K562 (cell line): Measurements from ENCODE around the gene ITSN1. TPM values are rescaled to one million over a fixed set of nuclear protein-coding genes. Genes with fewer than 3 reads are reported as not detected.

ENCODE experiments used
- CBX3 ChIP-seq, 2 experiments: IDR thresholded peaks; 1 replicate in 1 of 2; 2 replicates in 1 of 2; pipeline ENCODE4 v1.6.1; 2012; ENCODE audit warnings: inconsistent platforms in 2 of 2, low read length in 2 of 2, borderline replicate concordance in 1 of 2, control low read depth in 1 of 2
- ELF2 ChIP-seq: fragments of 250-450 bp; sonication (Bioruptor Pico); IDR thresholded peaks from 2 replicates; pipeline ENCODE4 v1.5.0; 2021; ENCODE audit warnings: mild to moderate bottlenecking
- ESRRB ChIP-seq: fragments of 250-450 bp; sonication (Bioruptor Pico); IDR thresholded peaks from 2 replicates; pipeline ENCODE4 v1.5.0; 2020; ENCODE audit warnings: mild to moderate bottlenecking, moderate library complexity, borderline replicate concordance
- ETV5 ChIP-seq: sonication (generic); formaldehyde crosslinking; IDR thresholded peaks from 2 replicates; pipeline ENCODE4 v1.4.0; 2020; ENCODE audit warnings: low read depth, mild to moderate bottlenecking, missing genetic modification reagents
- EWSR1 ChIP-seq: fragments of 450-650 bp; IDR thresholded peaks from 2 replicates; pipeline ENCODE4 v1.6.1; 2018; ENCODE audit warnings: borderline replicate concordance, mild to moderate bottlenecking, low read depth, moderate library complexity; ENCODE audit not compliant: partially characterized antibody
- FOS ChIP-seq: IDR thresholded peaks from 3 replicates; pipeline ENCODE4 v1.6.1; 2011; ENCODE audit not compliant: insufficient read length; ENCODE audit errors: extremely low read depth
- KAT8 ChIP-seq: fragments of 450-650 bp; IDR thresholded peaks from 2 replicates; pipeline ENCODE4 v1.6.1; 2016; ENCODE audit warnings: low read depth, mild to moderate bottlenecking
- MAFG ChIP-seq: fragments of 450-650 bp; conservative IDR thresholded peaks from 2 replicates; pipeline ENCODE4 v1.6.1; 2016; ENCODE audit warnings: missing genetic modification characterization, missing compliant biosample characterization
- MEIS2 ChIP-seq: fragments of 450-650 bp; IDR thresholded peaks from 2 replicates; pipeline ENCODE4 v1.6.1; 2014; ENCODE audit warnings: mild to moderate bottlenecking; ENCODE audit not compliant: partially characterized antibody
- NEUROD1 ChIP-seq: fragments of 150-350 bp; IDR thresholded peaks from 2 replicates; pipeline ENCODE4 v1.6.1; 2014; ENCODE audit warnings: borderline replicate concordance, low read length, low read depth; ENCODE audit not compliant: partially characterized antibody
- NFRKB ChIP-seq: fragments of 450-650 bp; IDR thresholded peaks from 2 replicates; pipeline ENCODE4 v1.6.1; 2016; ENCODE audit warnings: low read depth
- POLR2B ChIP-seq: fragments of 450-650 bp; IDR thresholded peaks from 2 replicates; pipeline ENCODE4 v1.6.1; 2018; ENCODE audit warnings: low read depth; ENCODE audit not compliant: partially characterized antibody
- POLR2G ChIP-seq: fragments of 200-400 bp; formaldehyde crosslinking; IDR thresholded peaks from 2 replicates; pipeline ENCODE4 v1.6.1; 2017; ENCODE audit warnings: low read depth, mild to moderate bottlenecking, antibody characterized with exemption, low read length, moderate library complexity
- SP1 ChIP-seq: sonication (generic); formaldehyde crosslinking; IDR thresholded peaks from 2 replicates; pipeline ENCODE4 v1.8.1; 2022; ENCODE audit warnings: mild to moderate bottlenecking, missing genetic modification reagents
- YY1 ChIP-seq, 3 experiments: IDR thresholded peaks; 2 replicates each; pipeline ENCODE4 v1.6.1; 2011; ENCODE audit warnings: low read length in 2 of 3, mild to moderate bottlenecking in 2 of 3, moderate library complexity in 2 of 3, borderline replicate concordance in 1 of 3, control low read depth in 1 of 3, low read depth in 1 of 3; ENCODE audit not compliant: insufficient read depth in 3 of 3, insufficient replicate concordance in 2 of 3, control insufficient read depth in 1 of 3, insufficient read length in 1 of 3; ENCODE audit errors: extremely low read depth in 1 of 3
- ZNF197 ChIP-seq: fragments of 200-800 bp; sonication (Bioruptor generic); IDR thresholded peaks from 2 replicates; pipeline ENCODE4 v1.6.1; 2016; ENCODE audit warnings: low read depth, missing genetic modification characterization, missing compliant biosample characterization
- ZNF586 ChIP-seq: fragments of 450-650 bp; formaldehyde crosslinking; conservative IDR thresholded peaks from 2 replicates; pipeline ENCODE4 v1.4.0; 2020; ENCODE audit warnings: mild to moderate bottlenecking, moderate library complexity
- polyA plus RNA-seq, 8 experiments: library from polyadenylated mRNA; depleted of rRNA in 4 of 8; stranded (reverse) in 5 of 8; unstranded in 3 of 8; fragments of >200 nt; fragmentation: Nextera tagmentation in 2 of 8; fragmentation: Illumina TruSeq in 1 of 8; extraction: Ambion mirVana in 2 of 8; extraction: Trizol in 1 of 8; gene quantifications; 2 replicates each; pipeline versions ENCODE4 v1.2.1 to v1.2.3, GENCODE V29; 2011 to 2014; ENCODE audit warnings: inconsistent platforms in 1 of 8, missing spikeins in 1 of 8
- total RNA-seq, 7 experiments: library from RNA; depleted of rRNA in 6 of 7; stranded (reverse); fragments of >200 nt in 6 of 7; fragmentation: Illumina TruSeq in 2 of 7; extraction: Trizol in 2 of 7; gene quantifications; 2 replicates each; pipeline versions ENCODE4 v1.2.1 to v1.2.3, GENCODE V29; 2011 to 2021; ENCODE audit warnings: low replicate concordance in 1 of 7
- TF ChIP-seq, protein P1 (sequence below): sonication (generic); formaldehyde crosslinking; IDR thresholded peaks from 2 replicates; pipeline ENCODE4 v1.9.0; 2022; ENCODE audit warnings: mild to moderate bottlenecking, missing genetic modification reagents
- TF ChIP-seq, protein P2 (sequence below): fragments of 450-650 bp; conservative IDR thresholded peaks from 2 replicates; pipeline ENCODE4 v1.6.1; 2016; ENCODE audit warnings: missing genetic modification characterization, low read depth, mild to moderate bottlenecking, missing compliant biosample characterization, moderate library complexity
- TF ChIP-seq, protein P3 (sequence below): fragments of 150-350 bp; IDR thresholded peaks from 2 replicates; pipeline ENCODE4 v1.6.1; 2014; ENCODE audit warnings: low read depth, mild to moderate bottlenecking, low read length, borderline replicate concordance
- TF ChIP-seq, protein P4 (sequence below): fragments of 450-650 bp; formaldehyde crosslinking; conservative IDR thresholded peaks from 2 replicates; pipeline ENCODE4 v1.4.0; 2022; ENCODE audit warnings: mild to moderate bottlenecking, missing genetic modification characterization

ITSN1 gene
- total and polyA plus RNA-seq, 9 of the 15 experiments (the other 6 are each of a cell fraction or from before 2014, with no cell fraction given) = 1.1 to 12.6 (median 4.8) TPM

DNA sequence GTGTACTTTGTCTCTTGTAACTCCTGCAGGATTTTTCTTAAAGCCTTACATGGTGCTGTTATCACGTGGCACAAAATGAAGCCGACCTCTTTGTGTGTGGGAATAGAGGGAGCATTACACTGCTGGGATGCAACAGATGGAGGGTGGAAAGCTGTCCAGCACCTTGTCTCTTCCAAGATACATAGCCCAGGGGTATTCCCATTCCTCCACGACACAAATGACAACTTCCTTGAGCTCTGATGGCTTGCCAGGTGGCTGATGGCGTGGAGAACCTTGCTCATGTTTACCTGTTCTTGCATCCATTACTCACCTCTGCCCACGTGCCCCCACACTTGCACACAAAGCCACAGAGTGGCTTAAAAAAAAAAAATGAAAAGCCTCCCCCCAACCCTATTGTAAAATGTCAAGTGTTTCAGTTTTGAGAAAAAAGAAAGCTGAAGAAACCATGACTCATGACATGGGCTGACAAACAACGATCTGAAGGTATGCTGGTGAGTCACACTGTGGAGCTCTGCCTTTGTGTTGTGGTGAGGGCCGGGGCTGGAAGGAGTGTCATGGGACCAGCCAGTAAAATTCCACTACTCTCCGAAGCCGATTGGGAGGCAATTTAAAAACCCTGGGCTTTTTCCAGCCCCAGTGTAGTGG lies 305.3 kb downstream of the ITSN1 start (continued):
- TF ChIP-seq EWSR1 (no peak), NEUROD1 (peak; percentile 68), SP1 (0 out of 2 replicates have a peak, but pooled peaks have one; percentile 31), ESRRB (CRISPR knock-in tag) (no peak), ELF2 (CRISPR knock-in tag) (0 out of 2 replicates have a peak, but pooled peaks have one; percentile 24), MAFG (tag) (peak; percentile 79), KAT8 (no peak), ETV5 (CRISPR knock-in tag) (peak; percentile 42; the same call in 1 of the 2 replicates), CBX3 (IDR thresholded peaks at IDR 0.05; ENCODE audit: borderline replicate concordance in 1 of 2, low read length in 2 of 2) (no peak; a peak in 1 of 3 replicates), POLR2G (0 out of 2 replicates have a peak, but pooled peaks have one; percentile 5), ZNF586 (CRISPR knock-in tag) (no peak), FOS (peak; percentile 70), NFRKB (peak; percentile 76; the same call in 1 of the 2 replicates), POLR2B (peak; percentile 25), YY1 (IDR thresholded peaks at IDR 0.05; ENCODE audit: borderline replicate concordance in 1 of 3, control insufficient read depth in 1 of 3, extremely low read depth in 1 of 3, insufficient read depth in 3 of 3, insufficient read length in 1 of 3, insufficient replicate concordance in 2 of 3, low read depth in 1 of 3, low read length in 2 of 3) (peak in 1 of 3 experiments; percentile 60), MEIS2 (peak; percentile 82), ZNF197 (CRISPR knock-in tag) (peak; percentile 76; the same call in 1 of the 2 replicates)
- TF ChIP-seq, protein P1, sequence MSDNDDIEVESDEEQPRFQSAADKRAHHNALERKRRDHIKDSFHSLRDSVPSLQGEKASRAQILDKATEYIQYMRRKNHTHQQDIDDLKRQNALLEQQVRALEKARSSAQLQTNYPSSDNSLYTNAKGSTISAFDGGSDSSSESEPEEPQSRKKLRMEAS = peak; percentile 69
- TF ChIP-seq, protein P2, sequence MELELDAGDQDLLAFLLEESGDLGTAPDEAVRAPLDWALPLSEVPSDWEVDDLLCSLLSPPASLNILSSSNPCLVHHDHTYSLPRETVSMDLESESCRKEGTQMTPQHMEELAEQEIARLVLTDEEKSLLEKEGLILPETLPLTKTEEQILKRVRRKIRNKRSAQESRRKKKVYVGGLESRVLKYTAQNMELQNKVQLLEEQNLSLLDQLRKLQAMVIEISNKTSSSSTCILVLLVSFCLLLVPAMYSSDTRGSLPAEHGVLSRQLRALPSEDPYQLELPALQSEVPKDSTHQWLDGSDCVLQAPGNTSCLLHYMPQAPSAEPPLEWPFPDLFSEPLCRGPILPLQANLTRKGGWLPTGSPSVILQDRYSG (tag) = peak; percentile 87; the same call in 1 of the 2 replicates
- TF ChIP-seq, protein P3, sequence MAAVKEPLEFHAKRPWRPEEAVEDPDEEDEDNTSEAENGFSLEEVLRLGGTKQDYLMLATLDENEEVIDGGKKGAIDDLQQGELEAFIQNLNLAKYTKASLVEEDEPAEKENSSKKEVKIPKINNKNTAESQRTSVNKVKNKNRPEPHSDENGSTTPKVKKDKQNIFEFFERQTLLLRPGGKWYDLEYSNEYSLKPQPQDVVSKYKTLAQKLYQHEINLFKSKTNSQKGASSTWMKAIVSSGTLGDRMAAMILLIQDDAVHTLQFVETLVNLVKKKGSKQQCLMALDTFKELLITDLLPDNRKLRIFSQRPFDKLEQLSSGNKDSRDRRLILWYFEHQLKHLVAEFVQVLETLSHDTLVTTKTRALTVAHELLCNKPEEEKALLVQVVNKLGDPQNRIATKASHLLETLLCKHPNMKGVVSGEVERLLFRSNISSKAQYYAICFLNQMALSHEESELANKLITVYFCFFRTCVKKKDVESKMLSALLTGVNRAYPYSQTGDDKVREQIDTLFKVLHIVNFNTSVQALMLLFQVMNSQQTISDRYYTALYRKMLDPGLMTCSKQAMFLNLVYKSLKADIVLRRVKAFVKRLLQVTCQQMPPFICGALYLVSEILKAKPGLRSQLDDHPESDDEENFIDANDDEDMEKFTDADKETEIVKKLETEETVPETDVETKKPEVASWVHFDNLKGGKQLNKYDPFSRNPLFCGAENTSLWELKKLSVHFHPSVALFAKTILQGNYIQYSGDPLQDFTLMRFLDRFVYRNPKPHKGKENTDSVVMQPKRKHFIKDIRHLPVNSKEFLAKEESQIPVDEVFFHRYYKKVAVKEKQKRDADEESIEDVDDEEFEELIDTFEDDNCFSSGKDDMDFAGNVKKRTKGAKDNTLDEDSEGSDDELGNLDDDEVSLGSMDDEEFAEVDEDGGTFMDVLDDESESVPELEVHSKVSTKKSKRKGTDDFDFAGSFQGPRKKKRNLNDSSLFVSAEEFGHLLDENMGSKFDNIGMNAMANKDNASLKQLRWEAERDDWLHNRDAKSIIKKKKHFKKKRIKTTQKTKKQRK = no peak
- TF ChIP-seq, protein P4, sequence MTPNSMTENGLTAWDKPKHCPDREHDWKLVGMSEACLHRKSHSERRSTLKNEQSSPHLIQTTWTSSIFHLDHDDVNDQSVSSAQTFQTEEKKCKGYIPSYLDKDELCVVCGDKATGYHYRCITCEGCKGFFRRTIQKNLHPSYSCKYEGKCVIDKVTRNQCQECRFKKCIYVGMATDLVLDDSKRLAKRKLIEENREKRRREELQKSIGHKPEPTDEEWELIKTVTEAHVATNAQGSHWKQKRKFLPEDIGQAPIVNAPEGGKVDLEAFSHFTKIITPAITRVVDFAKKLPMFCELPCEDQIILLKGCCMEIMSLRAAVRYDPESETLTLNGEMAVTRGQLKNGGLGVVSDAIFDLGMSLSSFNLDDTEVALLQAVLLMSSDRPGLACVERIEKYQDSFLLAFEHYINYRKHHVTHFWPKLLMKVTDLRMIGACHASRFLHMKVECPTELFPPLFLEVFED (CRISPR knock-in tag) = no peak
